PC-3 (cell line): Measurements from ENCODE around the gene ALOXE3. TPM values are rescaled to one million over a fixed set of nuclear protein-coding genes. Genes with fewer than 3 reads are reported as not detected.
A peak's percentile ranks its signal among the peaks of the same experiment; 100 is the strongest.

ENCODE experiments used
- ATAC-seq: fragments of 200-7000 bp; cut with Tn5 transposase; 2 replicates; pipeline ENCODE4 v1.9.1; 2020; ENCODE audit warnings: mild to moderate bottlenecking, moderate library complexity
- BruUV-seq: library from RNA; stranded (reverse); fragments of 400-500 nt; replicated peaks from 2 replicates; lab custom pipeline; 2021; lab: Mats Ljungman, UMichigan
- CTCF ChIA-PET: fragments of 300-600 bp; sonication (Branson Sonifier 250); formaldehyde crosslinking; loops from one replicate; lab custom pipeline; 2022; ENCODE audit warnings: antibody characterized with exemption; lab: Charles Lee
- POLR2A ChIA-PET: fragments of 300-600 bp; sonication (Branson Sonifier 250); formaldehyde crosslinking; loops from one replicate; lab custom pipeline; 2022; ENCODE audit warnings: antibody characterized with exemption; ENCODE audit not compliant: unreplicated experiment; lab: Charles Lee
- DNase-seq: peaks from one replicate; pipeline ENCODE4 v3.0.0-alpha.2; 2015
- H2AFZ ChIP-seq: fragments of 300-600 bp; sonication (generic); 2 replicates; pipeline ENCODE4 v1.6.0; 2016; ENCODE audit warnings: antibody characterized with exemption, low read length
- H3F3A ChIP-seq: fragments of 300-600 bp; sonication (generic); one replicate; pipeline ENCODE4 v1.6.0; 2017; ENCODE audit warnings: antibody characterized with exemption, low read length, control low read depth, mild to moderate bottlenecking; ENCODE audit not compliant: unreplicated experiment
- H3K27ac ChIP-seq: fragments of 300-600 bp; sonication (generic); 2 replicates; pipeline ENCODE4 v1.5.1; 2016; ENCODE audit warnings: mild to moderate bottlenecking, low read length
- H3K27me3 ChIP-seq: fragments of 300-600 bp; sonication (generic); 2 replicates; pipeline ENCODE4 v1.6.1; 2016; ENCODE audit warnings: low read length, mixed read lengths
- H3K36me3 ChIP-seq: fragments of 300-600 bp; sonication (generic); 2 replicates; pipeline ENCODE4 v1.6.1; 2016; ENCODE audit warnings: low read depth, mixed run types, low read length, mixed read lengths
- H3K4me1 ChIP-seq: fragments of 300-600 bp; sonication (generic); 2 replicates; pipeline ENCODE4 v1.5.1; 2016; ENCODE audit warnings: low read length; ENCODE audit not compliant: insufficient read depth
- H3K4me2 ChIP-seq: fragments of 300-600 bp; sonication (generic); 2 replicates; pipeline ENCODE4 v1.6.0; 2016; ENCODE audit warnings: low read length
- H3K4me3 ChIP-seq: fragments of 300-600 bp; sonication (generic); 2 replicates; pipeline ENCODE4 v1.5.1; 2016; ENCODE audit warnings: mild to moderate bottlenecking, low read length, mixed read lengths
- H3K79me2 ChIP-seq: fragments of 300-600 bp; sonication (generic); 2 replicates; pipeline ENCODE4 v1.6.1; 2017; ENCODE audit warnings: low read length, mixed read lengths
- H3K9ac ChIP-seq: fragments of 300-600 bp; sonication (generic); 2 replicates; pipeline ENCODE4 v1.6.0; 2016; ENCODE audit warnings: mild to moderate bottlenecking, low read length
- H3K9me2 ChIP-seq: fragments of 300-600 bp; sonication (generic); replicated peaks from 2 replicates; pipeline ENCODE4 v1.6.1; 2016; ENCODE audit warnings: mixed run types, low read length, mixed read lengths
- H3K9me3 ChIP-seq: fragments of 300-600 bp; sonication (generic); 2 replicates; pipeline ENCODE4 v1.6.1; 2016; ENCODE audit warnings: low read length, mixed read lengths
- H4K20me1 ChIP-seq: fragments of 300-600 bp; sonication (generic); 2 replicates; pipeline ENCODE4 v1.6.1; 2016; ENCODE audit warnings: low read length, mixed read lengths
- CTCF ChIP-seq: fragments of 300-600 bp; sonication (generic); conservative IDR thresholded peaks from 2 replicates; pipeline ENCODE4 v1.5.1; 2017; ENCODE audit warnings: antibody characterized with exemption, low read depth, mild to moderate bottlenecking, low read length
- EZH2 ChIP-seq: fragments of 300-600 bp; sonication (generic); IDR thresholded peaks from one replicate; pipeline ENCODE4 v1.6.1; 2017; ENCODE audit warnings: antibody characterized with exemption, mild to moderate bottlenecking, low read length; ENCODE audit not compliant: unreplicated experiment
- EZH2phosphoT487 ChIP-seq: fragments of 300-600 bp; sonication (generic); IDR thresholded peaks from 2 replicates; pipeline ENCODE4 v1.6.1; 2018; ENCODE audit warnings: mild to moderate bottlenecking, antibody characterized with exemption, low read length, borderline replicate concordance
- intact Hi-C: fragments of 100-400 bp; cut with micrococcal nuclease; formaldehyde crosslinking; loops from 2 replicates; pipeline ENCODE4 v1.9.0; 2023
- total RNA-seq: library from RNA; depleted of rRNA; stranded (reverse); fragments of >200 nt; gene quantifications from 2 replicates; pipeline ENCODE4 v1.2.3, GENCODE V29; 2014

Gene ALOXE3
- total RNA-seq, 1 experiment from 2014 or later: 1.4 TPM

- Histone ChIP-seq H3K27ac (peak overlapping the region; percentile 94), H3K9me2 (no peaks in the 10 kb centered on the region), H3K9ac (peak overlapping the region; percentile 82), H3K79me2 (no peaks in the 10 kb centered on the region), H3K9me3 (no peaks in the 10 kb centered on the region), H3K4me1 (peaks cover 12% of the 10 kb centered on the region; the same call in 1 of the 2 replicates), H3K27me3 (no peaks in the 10 kb centered on the region), H2AFZ (peak overlapping the region; percentile 65), H4K20me1 (peaks cover 3% of the 10 kb centered on the region), H3K4me3 (peak overlapping the region; percentile 72), H3K4me2 (peak overlapping the region; percentile 92), H3K36me3 (no peaks in the 10 kb centered on the region), H3F3A (peaks cover 3% of the 10 kb centered on the region)
- POLR2A ChIA-PET: no interaction called here
- intact Hi-C loops: no loop called here
- CTCF ChIA-PET: no interaction called here
- DNase-seq: no peak
- ATAC-seq: no peak
- TF ChIP-seq CTCF (no peak), EZH2phosphoT487 (no peak), EZH2 (no peak)
- no TSS peak for BruUV-seq
Observed at GRCh38 chr17:8117367-8117979, 841 bp downstream of the ALOXE3 start.

GRCh38 chr17:8116776-8117175 is 1.5 kb downstream of the ALOXE3 start:
- Histone ChIP-seq H2AFZ (no peak overlapping the region), H3K9me3 (no peaks in the 10 kb centered on the region), H3K27me3 (no peaks in the 10 kb centered on the region), H3K9me2 (no peaks in the 10 kb centered on the region), H3K4me3 (no peak overlapping the region), H3K79me2 (no peaks in the 10 kb centered on the region), H3K4me1 (peaks cover 12% of the 10 kb centered on the region; the same call in 1 of the 2 replicates), H3K9ac (no peak overlapping the region), H3F3A (peaks cover 3% of the 10 kb centered on the region), H3K36me3 (no peaks in the 10 kb centered on the region), H3K4me2 (no peak overlapping the region), H4K20me1 (peaks cover 3% of the 10 kb centered on the region), H3K27ac (no peak overlapping the region)
- ATAC-seq (no peak), DNase-seq (no peak)
- BruUV-seq: no TSS peak
- intact Hi-C loops: no loop called here
- ChIA-PET POLR2A (no interaction called here), CTCF (no interaction called here)
- TF ChIP-seq EZH2: no peak
- no peak for TF ChIP-seq EZH2phosphoT487
- no peak for TF ChIP-seq CTCF

- no TSS peak for BruUV-seq
- ATAC-seq: no peak
- no peak overlapping the region for H3K9ac ChIP-seq
Observed at GRCh38 chr17:8110907-8111306, 7.4 kb downstream of the ALOXE3 start.

More at GRCh38 chr17:8110907-8111306, 7.4 kb downstream of the ALOXE3 start:
- Histone ChIP-seq H3K27me3 (no peaks in the 10 kb centered on the region), H4K20me1 (no peaks in the 10 kb centered on the region), H2AFZ (no peak overlapping the region), H3K9me2 (no peaks in the 10 kb centered on the region), H3K27ac (no peak overlapping the region), H3K9me3 (no peaks in the 10 kb centered on the region), H3K79me2 (no peaks in the 10 kb centered on the region), H3K36me3 (no peaks in the 10 kb centered on the region), H3F3A (no peaks in the 10 kb centered on the region), H3K4me3 (no peak overlapping the region), H3K4me2 (no peak overlapping the region), H3K4me1 (no peaks in the 10 kb centered on the region)
- CTCF ChIA-PET: interaction anchor here (0.6 kb wide), 1 partner anchor 379 kb away, joined by 3 read pairs; no protein-coding TSS in a partner anchor
- no peak for DNase-seq
- POLR2A ChIA-PET: no interaction called here
- no peak for TF ChIP-seq EZH2phosphoT487
- no peak for TF ChIP-seq CTCF
- TF ChIP-seq EZH2: no peak
- intact Hi-C loops: no loop called here
